Pericardium fibroblast (primary cell): ENCODE measurements around the gene TOMT. TPM values are rescaled to one million over a fixed set of nuclear protein-coding genes. Genes with fewer than 3 reads are reported as not detected.

ENCODE experiments used
- total RNA-seq: library from RNA; depleted of rRNA; stranded (reverse); fragments of >200 nt; gene quantifications from 2 replicates; pipeline ENCODE4 v1.2.3, GENCODE V29; 2015

Gene TOMT
- not detected in 2 replicates for total RNA-seq

GRCh38 chr11:72105888-72106287 is at the start of gene TOMT:
Gene TOMT (plus strand): TSS chr11:72105924. CDS start chr11:72105952, 28 bp downstream.

GRCh38 chr11:72080326-72081183 is 25.2 kb upstream of the TOMT start, which contains the start of the genes LRRC51 and NUMA1:
Gene LRRC51 (plus strand): TSS chr11:72080850. CDS start chr11:72089084, 8,234 bp downstream.
Gene NUMA1 (minus strand): TSS chr11:72080542. CDS start chr11:72035943, 44,599 bp downstream.

DNA sequence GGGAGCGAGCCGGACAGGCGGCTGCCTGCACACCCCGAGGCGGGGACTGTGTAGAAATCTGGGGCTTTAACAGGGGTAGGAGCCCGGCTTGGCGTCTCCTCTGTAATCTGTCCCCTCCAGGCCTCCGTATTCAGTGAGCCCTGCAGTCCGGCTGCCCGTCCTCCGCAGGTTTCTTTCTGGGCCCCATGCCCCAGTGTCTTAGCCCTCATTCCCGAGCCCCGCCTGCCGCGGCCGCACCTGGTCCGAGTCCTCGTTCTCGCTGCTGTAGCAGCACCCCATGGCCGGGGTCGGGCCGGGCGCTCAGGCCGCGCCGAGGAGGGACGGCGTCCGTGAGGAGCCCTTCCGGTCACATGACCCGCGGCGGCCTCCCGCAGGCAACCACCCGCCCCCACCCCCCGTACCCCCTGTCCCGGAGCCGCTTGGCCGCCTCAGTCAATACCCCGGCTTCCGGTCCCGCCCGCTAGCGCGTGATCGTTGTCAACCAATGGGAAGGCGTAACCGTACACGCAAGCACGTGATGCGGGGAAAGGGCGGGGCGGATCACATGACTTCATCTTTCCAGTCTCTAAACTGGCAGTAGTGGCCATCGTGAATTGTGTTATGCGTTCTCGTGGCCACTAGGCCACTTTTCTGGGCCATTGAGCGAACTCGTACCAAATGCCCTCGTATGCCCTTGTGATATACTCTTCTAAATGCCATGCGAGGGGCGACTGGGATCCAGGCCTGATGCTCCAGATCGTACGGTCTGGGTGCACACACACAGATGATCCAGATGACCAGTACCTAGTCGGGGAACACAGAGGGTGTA is 2.6 kb upstream of the TOMT start, which contains the start of gene LAMTOR1:
Gene LAMTOR1 (minus strand): TSS at position 352 of the 808 bp plus-strand sequence. CDS start 73 bp downstream, at position 279.

GRCh38 chr11:72112143-72112977 is 6.6 kb downstream of the TOMT start, which contains the start of gene ANAPC15:
Gene ANAPC15 (minus strand): TSS chr11:72112695. CDS start chr11:72111276, 1,419 bp downstream.

GRCh38 chr11:72135473-72135872 is 29.7 kb downstream of the TOMT start, which contains the start of gene FOLR3:
Gene FOLR3 (plus strand): TSS chr11:72135725. CDS start chr11:72135953, 228 bp downstream.

Other genes with a start within 250 kb of the TOMT start
- gene DEFB131B, start 227.5 kb upstream of the TOMT start, total RNA-seq = not detected in 2 replicates
- gene XNDC1N, start 177.3 kb upstream of the TOMT start, total RNA-seq = 0.70 and 0.77 TPM in 2 replicates
- gene RNF121, start 176.9 kb upstream of the TOMT start, total RNA-seq = 17.4 and 19.3 TPM in 2 replicates
- gene IL18BP, start 107.0 kb upstream of the TOMT start, total RNA-seq = 0.23 and 1.0 TPM in 2 replicates
- gene NUMA1, start 25.4 kb upstream of the TOMT start, total RNA-seq = 105 and 128 TPM in 2 replicates
- gene LRRC51, start 25.1 kb upstream of the TOMT start, total RNA-seq = 2.7 and 3.8 TPM in 2 replicates
- gene LAMTOR1, start 2.6 kb upstream of the TOMT start, total RNA-seq = 111 and 179 TPM in 2 replicates
- gene ANAPC15, start 6.8 kb downstream of the TOMT start, total RNA-seq = 13.7 and 32.2 TPM in 2 replicates
- gene FOLR3, start 29.8 kb downstream of the TOMT start, total RNA-seq = not detected in 2 replicates
- gene FOLR1, start 86.2 kb downstream of the TOMT start, total RNA-seq = 2.5 TPM in 1 of 2 replicates, not detected in the other
- gene FOLR2, start 110.9 kb downstream of the TOMT start, total RNA-seq = not detected in 2 replicates
- 71.9 and 76.0 TPM in 2 replicates for gene INPPL1, start 118.8 kb downstream of the TOMT start, total RNA-seq
- not detected in 2 replicates for gene PHOX2A, start 138.3 kb downstream of the TOMT start, total RNA-seq